ENCODE measurements around the gene CHD5. TPM values are rescaled to one million over a fixed set of nuclear protein-coding genes. Genes with fewer than 3 reads are reported as not detected.
"Not testable (repeated sequence)": the region's sequence is repeated elsewhere in the genome, so short reads cannot be mapped to it uniquely, and the experiment has no call there.

CHD5 gene
- total RNA-seq, 1 donor: under 0.01 TPM

DNA sequence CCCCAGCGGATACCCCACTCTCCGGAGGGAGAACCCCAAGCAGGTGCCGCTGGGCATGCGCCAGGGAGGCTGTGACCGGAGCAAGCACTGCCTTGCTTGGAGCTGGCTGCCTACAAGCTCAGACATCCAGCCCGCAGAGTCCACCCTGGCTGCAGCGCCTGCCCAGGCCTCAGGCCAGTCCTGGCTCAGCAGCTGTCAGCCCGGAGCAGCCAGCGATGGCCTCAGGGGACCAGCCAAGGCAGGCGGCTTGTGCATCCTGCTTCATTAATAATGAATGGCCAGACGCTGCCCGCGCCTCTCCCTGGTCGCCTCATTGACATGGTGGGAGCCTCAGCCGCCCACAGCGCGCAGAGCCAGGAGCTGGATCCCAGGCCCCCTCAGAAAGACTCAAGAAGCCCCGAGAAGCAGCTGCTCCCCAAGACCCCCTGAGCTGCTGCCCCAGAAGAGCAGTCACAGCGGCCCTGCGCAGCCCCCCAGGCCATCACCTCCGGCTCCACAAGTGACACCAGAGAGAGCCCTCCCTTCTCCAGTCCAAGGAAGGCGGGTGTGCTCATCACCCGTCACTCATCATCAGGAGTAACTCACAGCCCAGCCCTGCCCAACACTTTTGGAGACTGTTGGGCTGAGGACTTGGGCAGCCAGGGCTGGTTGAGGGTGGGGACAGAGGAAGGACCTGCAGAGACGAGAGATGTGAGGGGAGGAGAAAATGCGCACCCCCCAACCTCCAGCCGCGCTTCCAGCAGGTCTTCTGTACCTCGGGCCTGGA, 114.8 kb downstream of the CHD5 start:
- Histone ChIP-seq H3K27me3 (ENCODE audit: insufficient read depth, low read length) (no peaks in the 10 kb centered on the region), H3K4me3 (ENCODE audit: insufficient read depth, low read length) (no peak overlapping the region), H2AFZ (ENCODE audit: low read length) (no peak overlapping the region), H3K4me2 (ENCODE audit: insufficient read depth, low read length) (no peak overlapping the region), H3K9me3 (ENCODE audit: low read depth, low read length) (no peaks in the 10 kb centered on the region), H3K27ac (ENCODE audit: low read depth, low read length) (no peak overlapping the region), H3K36me3 (ENCODE audit: insufficient read depth, low read length) (no peaks in the 10 kb centered on the region), H4K20me1 (ENCODE audit: insufficient read depth, low read length) (peaks cover 4% of the 10 kb centered on the region), H3K4me1 (ENCODE audit: insufficient read depth, low read length) (no peaks in the 10 kb centered on the region), H3K79me2 (ENCODE audit: insufficient read depth, low read length) (no peaks in the 10 kb centered on the region)
- DNase-seq (ENCODE audit: insufficient read length, low spot score, missing footprints): no peak
- TF ChIP-seq, protein P1, sequence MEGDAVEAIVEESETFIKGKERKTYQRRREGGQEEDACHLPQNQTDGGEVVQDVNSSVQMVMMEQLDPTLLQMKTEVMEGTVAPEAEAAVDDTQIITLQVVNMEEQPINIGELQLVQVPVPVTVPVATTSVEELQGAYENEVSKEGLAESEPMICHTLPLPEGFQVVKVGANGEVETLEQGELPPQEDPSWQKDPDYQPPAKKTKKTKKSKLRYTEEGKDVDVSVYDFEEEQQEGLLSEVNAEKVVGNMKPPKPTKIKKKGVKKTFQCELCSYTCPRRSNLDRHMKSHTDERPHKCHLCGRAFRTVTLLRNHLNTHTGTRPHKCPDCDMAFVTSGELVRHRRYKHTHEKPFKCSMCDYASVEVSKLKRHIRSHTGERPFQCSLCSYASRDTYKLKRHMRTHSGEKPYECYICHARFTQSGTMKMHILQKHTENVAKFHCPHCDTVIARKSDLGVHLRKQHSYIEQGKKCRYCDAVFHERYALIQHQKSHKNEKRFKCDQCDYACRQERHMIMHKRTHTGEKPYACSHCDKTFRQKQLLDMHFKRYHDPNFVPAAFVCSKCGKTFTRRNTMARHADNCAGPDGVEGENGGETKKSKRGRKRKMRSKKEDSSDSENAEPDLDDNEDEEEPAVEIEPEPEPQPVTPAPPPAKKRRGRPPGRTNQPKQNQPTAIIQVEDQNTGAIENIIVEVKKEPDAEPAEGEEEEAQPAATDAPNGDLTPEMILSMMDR (IDR thresholded peaks at IDR 0.05; ENCODE audit: extremely low read depth, low read depth, low read length): no peak

DNA sequence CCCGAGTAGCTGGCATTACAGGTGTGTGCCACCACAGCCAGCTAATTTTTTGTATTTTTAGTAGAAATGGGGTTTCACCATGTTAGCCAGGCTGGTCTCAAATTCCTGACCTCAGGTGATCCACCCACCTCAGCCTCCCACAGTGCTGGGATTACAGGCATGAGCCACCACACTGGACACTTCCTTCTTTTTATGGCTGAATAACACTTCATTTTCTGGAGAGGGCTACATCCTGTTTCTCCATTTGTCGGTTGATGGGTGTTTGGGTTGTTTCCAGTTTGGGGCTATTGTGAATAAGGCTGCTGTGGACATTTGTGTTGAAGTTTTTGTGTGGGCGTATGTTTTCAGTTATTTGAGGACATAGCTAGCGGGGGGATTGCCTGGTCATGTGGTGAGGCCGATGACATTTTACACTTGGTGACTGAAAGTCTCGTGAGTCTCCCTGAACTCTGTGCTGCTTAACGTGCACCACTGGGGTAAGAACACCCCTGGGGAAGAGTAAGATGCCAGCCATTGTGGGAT, 116.5 kb downstream of the CHD5 start:
- not testable (repeated sequence) for H3K9me3 ChIP-seq (ENCODE audit: low read depth, low read length); H3K79me2 ChIP-seq (ENCODE audit: insufficient read depth, low read length); H2AFZ ChIP-seq (ENCODE audit: low read length)

DNA sequence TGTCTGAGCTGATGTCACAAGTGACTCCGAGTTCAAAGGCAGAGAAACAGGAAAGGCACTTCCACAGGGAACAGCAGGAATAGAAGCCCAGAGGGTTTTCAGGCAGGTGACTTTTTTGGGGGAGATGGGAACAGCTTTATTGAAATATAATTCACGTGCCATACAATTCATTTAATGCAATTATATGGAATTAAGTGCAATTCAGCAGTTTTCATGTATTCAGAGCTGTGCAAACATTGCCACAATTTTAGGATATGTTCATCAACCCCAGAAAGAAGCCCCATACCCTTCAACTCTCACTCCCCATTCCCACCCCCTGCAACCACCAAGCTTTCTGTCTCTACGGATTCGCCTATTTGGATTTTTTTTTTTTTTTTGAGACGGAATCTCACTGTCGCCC, 117.5 kb downstream of the CHD5 start:
- no peak for DNase-seq (ENCODE audit: insufficient read length, low spot score, missing footprints)
- H3K4me3 ChIP-seq (ENCODE audit: insufficient read depth, low read length): no peak overlapping the region
- no peaks in the 10 kb centered on the region for H3K36me3 ChIP-seq (ENCODE audit: insufficient read depth, low read length)
- H4K20me1 ChIP-seq (ENCODE audit: insufficient read depth, low read length): peaks cover 4% of the 10 kb centered on the region
- no peak overlapping the region for H3K4me2 ChIP-seq (ENCODE audit: insufficient read depth, low read length)
- no peaks in the 10 kb centered on the region for H3K79me2 ChIP-seq (ENCODE audit: insufficient read depth, low read length)
- H2AFZ ChIP-seq (ENCODE audit: low read length): no peak overlapping the region
- no peak overlapping the region for H3K27ac ChIP-seq (ENCODE audit: low read depth, low read length)
- H3K27me3 ChIP-seq (ENCODE audit: insufficient read depth, low read length): no peaks in the 10 kb centered on the region
- no peaks in the 10 kb centered on the region for H3K4me1 ChIP-seq (ENCODE audit: insufficient read depth, low read length)
- TF ChIP-seq, protein P1 (IDR thresholded peaks at IDR 0.05; ENCODE audit: extremely low read depth, low read depth, low read length): no peak
- H3K9me3 ChIP-seq (ENCODE audit: low read depth, low read length): no peaks in the 10 kb centered on the region

More for the DNA sequence above, 116.5 kb downstream of the CHD5 start:
- H3K4me3 ChIP-seq (ENCODE audit: insufficient read depth, low read length); H4K20me1 ChIP-seq (ENCODE audit: insufficient read depth, low read length); DNase-seq (ENCODE audit: insufficient read length, low spot score, missing footprints); H3K27me3 ChIP-seq (ENCODE audit: insufficient read depth, low read length); H3K36me3 ChIP-seq (ENCODE audit: insufficient read depth, low read length); H3K27ac ChIP-seq (ENCODE audit: low read depth, low read length); H3K4me1 ChIP-seq (ENCODE audit: insufficient read depth, low read length); H3K4me2 ChIP-seq (ENCODE audit: insufficient read depth, low read length): not testable (repeated sequence)

DNA sequence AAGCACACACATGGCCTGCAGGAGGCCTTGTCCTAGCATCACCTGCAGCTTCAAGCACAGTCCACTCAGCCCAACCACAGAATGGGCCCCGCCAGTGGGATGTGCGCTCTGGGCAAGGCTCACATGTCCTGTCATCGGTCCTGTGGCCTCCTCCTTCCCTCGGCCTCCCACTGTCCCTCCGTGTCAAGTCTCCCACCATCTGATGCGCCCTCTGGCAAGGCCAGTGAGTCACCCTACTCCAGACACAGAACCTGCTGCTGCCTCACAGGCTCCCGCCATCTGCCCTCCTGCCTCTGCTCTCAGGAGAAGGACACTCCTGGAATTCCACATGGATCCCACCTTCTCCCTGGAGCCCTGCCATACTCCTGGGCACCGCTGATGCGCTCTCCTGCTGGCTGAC, 120.3 kb downstream of the CHD5 start:
- Histone ChIP-seq H3K79me2 (ENCODE audit: insufficient read depth, low read length) (no peaks in the 10 kb centered on the region), H3K27ac (ENCODE audit: low read depth, low read length) (no peak overlapping the region), H3K4me3 (ENCODE audit: insufficient read depth, low read length) (no peak overlapping the region), H3K4me2 (ENCODE audit: insufficient read depth, low read length) (no peak overlapping the region), H3K27me3 (ENCODE audit: insufficient read depth, low read length) (no peaks in the 10 kb centered on the region), H3K36me3 (ENCODE audit: insufficient read depth, low read length) (no peaks in the 10 kb centered on the region), H3K9me3 (ENCODE audit: low read depth, low read length) (no peaks in the 10 kb centered on the region), H2AFZ (ENCODE audit: low read length) (no peak overlapping the region), H4K20me1 (ENCODE audit: insufficient read depth, low read length) (peaks cover 4% of the 10 kb centered on the region), H3K4me1 (ENCODE audit: insufficient read depth, low read length) (no peaks in the 10 kb centered on the region)
- TF ChIP-seq, protein P1 (IDR thresholded peaks at IDR 0.05; ENCODE audit: extremely low read depth, low read depth, low read length): no peak
- DNase-seq (ENCODE audit: insufficient read length, low spot score, missing footprints): no peak

All from osteoblast (primary cell).